HG03139 (cell line): ENCODE data around the gene GHR.

Source experiments
- ATAC-seq: cut with Tn5 transposase; IDR thresholded peaks from one replicate; pipeline ENCODE4 v1.9.1; 2021; ENCODE audit not compliant: unreplicated experiment

Gene GHR

GRCh38 chr5:42515504-42515903 is 92.3 kb downstream of the GHR start:
- ATAC-seq, result no peak

GRCh38 chr5:42516282-42517042 is 93.2 kb downstream of the GHR start:
- no peak for ATAC-seq

- no peak for ATAC-seq
These were observed 93.9 kb downstream of the GHR start for GRCh38 chr5:42517164-42517563.

- no peak for ATAC-seq
These were observed 95.5 kb downstream of the GHR start for GRCh38 chr5:42518595-42519221.

- no peak for ATAC-seq
These were observed 97.0 kb downstream of the GHR start for GRCh38 chr5:42520203-42520602.

GRCh38 chr5:42520957-42521356 is 97.7 kb downstream of the GHR start:
- ATAC-seq, result no peak

GRCh38 chr5:42521406-42521805 is 98.2 kb downstream of the GHR start:
- ATAC-seq, result no peak

- no peak for ATAC-seq
These were observed 99.5 kb downstream of the GHR start for GRCh38 chr5:42522783-42523182.

- ATAC-seq, result no peak
These were observed 102.9 kb downstream of the GHR start for GRCh38 chr5:42526179-42526578.

GRCh38 chr5:42531611-42532010 is 108.4 kb downstream of the GHR start:
- ATAC-seq, result no peak

- ATAC-seq, result no peak
These were observed 118.9 kb downstream of the GHR start for GRCh38 chr5:42542106-42542505.

GRCh38 chr5:42543774-42544173 is 120.5 kb downstream of the GHR start:
- no peak for ATAC-seq

GRCh38 chr5:42545038-42545437 is 121.8 kb downstream of the GHR start:
- no peak for ATAC-seq

GRCh38 chr5:42547141-42547540 is 123.9 kb downstream of the GHR start:
- no peak for ATAC-seq

- ATAC-seq, result no peak
These were observed 124.7 kb downstream of the GHR start for GRCh38 chr5:42547894-42548293.

- ATAC-seq, result no peak
These were observed 129.4 kb downstream of the GHR start for GRCh38 chr5:42552597-42552996.

- no peak for ATAC-seq
These were observed 130.2 kb downstream of the GHR start for GRCh38 chr5:42553461-42553860.

GRCh38 chr5:42555010-42555409 is 131.8 kb downstream of the GHR start:
- ATAC-seq, result no peak

- ATAC-seq, result no peak
These were observed 132.6 kb downstream of the GHR start for GRCh38 chr5:42555797-42556196.

- no peak for ATAC-seq
These were observed 134.4 kb downstream of the GHR start for GRCh38 chr5:42557689-42558088.

GRCh38 chr5:42561656-42562055 is 138.4 kb downstream of the GHR start:
- no peak for ATAC-seq

GRCh38 chr5:42564689-42565356 is 141.6 kb downstream of the GHR start:
- no peak for ATAC-seq
